HG03565 (cell line): ENCODE measurements around the gene ZNF236.

Experiments
- ATAC-seq: cut with Tn5 transposase; IDR thresholded peaks from one replicate; pipeline ENCODE4 v1.9.1; 2021; ENCODE audit warnings: mild to moderate bottlenecking, moderate library complexity; ENCODE audit not compliant: unreplicated experiment

The ZNF236 gene

DNA sequence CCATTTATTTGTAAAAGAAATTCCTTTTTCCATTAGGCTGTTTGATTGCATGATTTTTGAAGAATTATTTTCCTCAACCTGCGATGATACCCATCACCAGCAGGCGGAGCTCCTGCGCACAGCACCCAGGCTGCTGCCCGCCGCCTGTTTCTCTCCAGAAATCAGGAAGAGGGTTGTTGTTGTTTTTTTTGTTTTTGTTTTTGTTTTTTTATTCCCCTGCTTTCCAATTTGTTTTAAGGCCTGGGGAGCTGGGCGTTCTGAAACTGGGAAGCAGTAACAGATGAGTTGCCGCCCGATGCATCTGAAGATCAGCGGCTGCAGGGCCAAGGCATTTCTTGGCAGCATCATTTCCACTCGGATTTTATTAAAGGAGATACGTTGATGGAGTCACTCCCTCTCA is 178.2 kb downstream of the ZNF236 start:
- no peak for ATAC-seq

DNA sequence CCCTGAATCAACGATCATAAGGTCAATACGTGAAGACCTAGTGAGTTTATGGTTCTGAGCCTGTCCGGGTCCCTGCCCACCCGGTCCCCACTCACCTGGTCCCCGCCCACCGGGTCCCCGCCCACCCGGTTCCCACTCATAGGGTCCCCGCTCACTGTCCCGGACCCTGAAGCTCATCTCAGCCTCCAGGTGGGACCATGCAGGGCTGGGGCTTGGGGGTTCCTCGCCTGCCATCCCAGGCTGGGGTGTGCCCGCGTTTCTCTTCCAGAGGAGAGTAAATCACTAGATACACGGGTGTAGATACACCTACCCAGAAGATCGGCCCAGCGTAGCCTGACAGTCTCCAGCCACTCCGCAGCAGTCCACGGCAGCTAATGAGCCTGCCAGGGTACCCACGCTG is 178.7 kb downstream of the ZNF236 start:
- no peak for ATAC-seq

DNA sequence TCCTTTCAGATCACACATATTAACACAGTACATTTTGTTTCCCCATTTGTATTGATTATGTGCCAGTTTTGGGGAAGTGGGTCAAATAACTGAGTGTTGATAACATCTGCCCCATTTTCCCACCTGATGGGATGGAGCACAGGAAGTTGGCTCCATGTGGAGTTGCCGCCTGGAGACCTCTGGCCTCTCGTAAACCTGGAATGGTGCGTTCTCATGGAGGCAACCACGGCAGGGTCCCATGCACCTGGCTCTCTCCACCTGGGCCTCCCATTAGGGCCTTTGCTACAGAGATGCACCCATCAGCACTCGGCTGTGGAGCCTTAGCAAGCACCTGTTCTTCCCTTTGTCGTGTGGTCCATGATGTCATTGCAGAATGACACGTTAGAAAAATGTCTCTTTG is 179.6 kb downstream of the ZNF236 start:
- ATAC-seq: no peak

DNA sequence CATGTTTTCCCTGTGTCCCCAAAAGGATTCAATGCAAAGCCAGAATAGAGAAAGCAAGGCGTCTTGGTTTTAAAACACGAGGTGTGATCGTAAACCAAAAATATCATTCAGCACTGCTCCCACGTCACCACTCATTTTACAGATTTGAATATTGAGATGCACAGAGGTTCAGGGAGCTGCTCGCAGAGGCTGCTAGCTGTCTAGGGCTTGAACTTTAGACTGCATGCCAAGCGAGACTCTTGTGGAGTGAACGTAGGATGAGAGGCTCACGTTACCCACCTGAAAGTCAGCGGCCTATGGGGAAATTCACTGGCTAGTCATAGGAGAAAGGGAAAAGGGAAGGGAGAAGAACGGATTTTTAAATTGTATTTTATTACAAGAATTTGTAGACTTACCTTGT is 180.1 kb downstream of the ZNF236 start:
- ATAC-seq: no peak

DNA sequence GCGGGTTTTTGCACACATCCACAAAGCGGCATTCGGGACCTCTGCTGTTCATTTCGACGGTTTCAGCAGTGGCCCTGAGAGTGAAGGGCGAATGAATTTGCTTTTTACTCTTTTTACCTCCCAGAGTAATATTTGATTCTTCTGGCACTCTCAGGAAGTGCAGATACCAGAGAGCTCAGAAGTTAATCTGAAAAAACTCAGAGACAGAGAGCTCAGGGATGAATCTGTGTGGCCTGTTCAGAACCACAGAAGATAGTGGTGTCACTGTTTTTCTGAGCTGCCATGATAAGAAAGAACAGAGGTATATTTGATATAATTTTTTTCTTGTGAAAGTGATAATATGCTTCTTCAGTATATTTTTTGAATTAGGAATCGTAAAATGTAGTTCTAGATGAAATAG is 181.0 kb downstream of the ZNF236 start:
- no peak for ATAC-seq

DNA sequence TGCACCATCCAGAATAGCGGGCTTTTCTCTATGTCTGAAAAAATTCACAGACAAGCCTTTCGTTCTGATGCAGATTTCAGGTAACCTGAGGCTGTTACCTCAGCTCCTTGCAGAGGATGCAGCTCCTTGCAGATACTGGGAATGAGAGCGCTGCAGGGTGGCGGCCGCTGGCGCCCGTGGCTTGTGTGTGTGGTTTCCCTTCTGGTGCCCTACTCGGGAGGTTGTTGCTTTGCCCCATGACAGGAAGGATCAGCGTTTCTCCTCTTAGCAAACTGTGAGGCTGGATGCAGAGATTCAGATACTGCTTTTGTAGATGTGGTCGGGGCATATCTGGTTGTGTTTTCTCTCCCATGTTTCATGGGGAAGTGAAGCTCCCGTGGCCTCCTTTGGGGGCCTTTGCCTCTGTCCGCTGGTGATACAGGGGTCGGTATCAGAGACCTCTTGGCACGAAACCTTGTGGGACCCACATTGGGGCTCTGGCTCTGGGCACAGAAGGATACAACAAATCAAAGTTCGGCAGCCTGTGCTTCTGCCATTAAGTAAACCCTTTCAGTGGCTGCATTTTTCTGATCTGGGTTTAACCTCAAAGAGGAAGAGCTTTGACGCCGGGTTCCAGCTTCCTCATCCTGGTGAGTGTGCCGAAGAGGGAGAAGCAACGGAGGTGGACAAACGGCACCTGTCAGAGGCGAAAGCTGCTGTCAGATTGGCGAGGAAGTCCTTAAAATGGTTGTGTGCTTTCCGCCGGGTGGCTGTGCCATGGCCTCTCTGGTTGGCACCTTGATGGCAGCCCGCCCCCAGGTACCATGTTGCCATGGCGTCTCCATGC is 182.4 kb downstream of the ZNF236 start:
- ATAC-seq: no peak

DNA sequence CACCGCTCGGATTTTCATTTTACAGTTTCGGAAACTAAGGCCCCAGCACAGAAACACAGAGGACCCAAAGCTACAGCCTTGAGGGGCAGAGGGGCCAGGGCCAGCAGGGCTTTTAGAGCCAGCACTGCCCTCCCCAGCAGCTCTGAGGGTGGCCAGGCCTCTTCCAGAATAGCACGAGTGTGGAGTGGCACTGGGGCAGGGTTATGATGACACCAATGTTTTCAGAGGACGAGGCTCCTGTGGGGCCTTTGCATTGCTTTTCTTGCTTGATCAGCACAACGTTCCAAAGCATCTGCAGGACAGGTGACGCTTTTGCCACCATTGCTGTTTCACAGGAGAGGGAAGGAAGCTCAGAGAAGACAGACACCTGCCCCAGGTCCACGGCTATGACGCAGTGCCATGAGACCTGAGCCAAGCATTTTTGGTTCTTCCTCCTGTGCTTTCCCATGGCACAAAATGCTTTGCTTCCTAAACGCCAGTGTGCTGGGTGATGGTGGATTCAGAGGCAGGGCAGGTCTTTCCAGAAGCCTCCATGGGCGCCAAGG is 183.4 kb downstream of the ZNF236 start:
- no peak for ATAC-seq

DNA sequence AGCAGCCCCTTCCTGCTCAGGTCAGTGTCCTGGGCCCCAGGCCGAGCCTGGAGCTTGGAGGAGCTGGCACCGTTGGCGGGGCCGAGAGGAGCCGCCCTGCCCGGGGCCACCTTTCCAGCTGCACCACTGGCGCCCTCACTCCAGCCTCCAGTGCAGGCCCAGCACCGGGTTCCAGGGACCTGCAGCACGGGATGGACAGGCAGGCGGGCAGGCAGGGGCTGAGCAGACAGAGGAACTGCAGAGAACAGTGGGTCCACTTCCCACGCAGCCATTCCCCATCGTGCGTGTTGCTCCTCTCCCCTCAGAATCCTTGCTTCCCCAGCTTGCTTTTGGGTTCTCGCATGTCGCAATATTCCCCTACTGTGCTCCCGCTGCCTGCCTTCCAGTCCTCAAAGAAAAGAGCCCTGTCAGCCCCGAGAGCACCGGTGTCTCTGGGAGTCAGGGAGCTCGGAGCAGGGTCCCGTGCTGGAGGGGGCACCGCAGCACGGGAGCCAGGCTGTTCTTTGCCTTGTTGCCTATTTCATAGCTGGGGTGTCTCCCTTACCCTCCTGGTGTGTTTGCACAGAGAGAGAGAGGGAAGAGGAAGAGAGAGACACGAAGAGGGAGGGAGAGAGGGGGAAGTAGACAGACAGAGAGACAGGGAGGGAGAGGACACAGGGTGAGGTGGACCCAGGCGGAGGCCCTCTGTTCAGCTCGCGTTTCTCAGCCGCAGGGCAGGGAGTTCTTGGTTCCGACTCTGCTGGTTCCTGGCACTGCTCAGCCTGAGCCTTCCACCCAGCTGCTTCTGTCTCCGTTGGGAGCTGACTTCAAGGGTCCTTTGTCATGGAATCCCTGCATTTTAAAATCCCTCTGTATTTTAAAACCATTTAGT is 184.2 kb downstream of the ZNF236 start:
- no peak for ATAC-seq

DNA sequence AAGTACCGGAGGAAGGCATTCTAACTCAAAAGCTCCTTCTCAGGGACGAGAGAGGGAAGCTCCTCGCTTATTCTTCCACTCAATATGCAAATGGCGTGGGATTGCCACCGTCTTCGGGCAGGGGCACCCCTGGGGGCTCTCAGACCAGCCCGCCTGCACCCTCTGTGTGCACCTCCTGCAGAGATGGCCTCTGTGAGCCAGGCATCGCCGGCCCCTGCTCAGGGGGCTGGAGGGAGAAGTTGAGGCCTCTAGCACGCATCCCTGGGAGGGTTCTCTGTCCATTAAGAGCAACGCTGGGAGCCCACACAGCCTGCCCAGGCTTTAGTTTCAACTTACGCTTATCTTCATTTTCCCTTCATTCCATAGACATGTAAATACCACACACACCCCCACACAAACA is 184.9 kb downstream of the ZNF236 start:
- no peak for ATAC-seq

DNA sequence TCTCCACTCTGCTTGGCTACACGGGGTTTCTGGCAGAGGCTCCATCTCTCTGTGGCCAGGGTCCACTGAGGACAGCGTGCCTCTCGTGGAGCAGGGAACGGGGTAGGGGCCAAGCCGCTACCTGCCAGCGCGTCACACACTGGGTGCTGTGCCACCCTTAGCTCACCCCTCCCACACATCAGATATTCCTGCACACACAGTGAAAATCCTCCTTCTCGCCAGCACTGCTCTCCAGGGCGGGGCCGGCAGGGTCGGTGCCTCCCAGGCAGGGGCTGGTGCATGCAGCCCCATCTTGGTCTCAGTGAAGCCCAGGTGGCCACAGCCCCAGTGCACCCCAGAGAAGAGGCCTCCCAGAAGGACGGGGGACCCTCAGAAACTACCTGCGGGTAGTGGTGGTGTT is 185.6 kb downstream of the ZNF236 start:
- no peak for ATAC-seq

DNA sequence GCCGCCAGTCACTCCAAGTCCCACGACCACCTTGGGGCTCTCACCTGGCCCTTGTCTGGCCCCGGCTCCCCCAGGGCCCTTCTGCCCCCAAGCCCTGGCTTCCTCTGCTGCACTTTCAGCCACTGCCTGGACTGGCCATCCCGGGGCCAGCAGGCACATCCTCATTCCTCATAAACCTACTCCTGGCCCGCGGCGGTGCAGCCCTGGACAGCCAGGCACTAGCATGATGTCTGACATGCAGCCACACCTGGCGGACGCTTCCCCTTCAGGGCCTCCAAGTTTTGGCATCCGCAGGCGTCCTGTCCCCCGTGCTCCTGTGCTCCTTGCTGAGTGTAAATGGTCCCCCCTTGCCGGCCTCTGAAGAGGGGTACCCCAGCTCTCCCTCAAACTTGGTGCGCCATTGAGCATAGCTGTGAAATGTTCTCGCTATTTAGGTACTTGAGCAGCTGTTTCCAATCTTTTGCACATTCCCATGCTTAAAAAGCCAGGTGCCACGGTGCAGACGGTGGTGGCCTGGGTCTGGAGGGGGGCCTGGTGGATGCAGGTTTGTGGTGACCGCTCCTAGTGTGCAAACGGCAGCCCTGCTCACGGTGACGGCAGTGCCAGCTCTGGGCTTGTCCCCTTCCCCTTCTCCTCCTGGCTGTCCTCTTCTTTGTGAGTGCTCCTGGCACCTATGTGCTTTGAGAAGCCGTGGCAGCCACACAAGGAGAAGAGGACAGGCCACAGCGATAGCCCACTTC is 186.4 kb downstream of the ZNF236 start:
- ATAC-seq: no peak

DNA sequence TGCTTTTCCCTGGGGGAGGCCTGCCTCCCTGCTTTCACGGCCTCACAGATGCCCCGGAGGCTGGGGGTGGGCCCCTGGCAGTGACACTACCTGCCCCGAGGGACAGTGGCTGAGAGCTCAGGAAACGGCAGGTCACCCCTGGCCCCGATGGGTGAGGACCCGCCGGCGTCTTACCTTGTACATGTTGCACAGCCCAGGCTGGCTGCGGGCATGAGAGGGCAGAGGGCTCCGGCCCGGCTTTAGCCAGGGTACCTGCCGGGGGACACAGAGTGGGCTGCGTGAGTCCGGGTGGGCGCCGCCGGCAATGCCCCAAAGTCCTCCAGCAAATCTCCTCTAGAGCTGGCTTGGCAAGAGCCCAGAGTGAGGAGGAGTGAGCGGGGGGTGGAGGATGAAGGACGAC is 187.3 kb downstream of the ZNF236 start:
- no peak for ATAC-seq

DNA sequence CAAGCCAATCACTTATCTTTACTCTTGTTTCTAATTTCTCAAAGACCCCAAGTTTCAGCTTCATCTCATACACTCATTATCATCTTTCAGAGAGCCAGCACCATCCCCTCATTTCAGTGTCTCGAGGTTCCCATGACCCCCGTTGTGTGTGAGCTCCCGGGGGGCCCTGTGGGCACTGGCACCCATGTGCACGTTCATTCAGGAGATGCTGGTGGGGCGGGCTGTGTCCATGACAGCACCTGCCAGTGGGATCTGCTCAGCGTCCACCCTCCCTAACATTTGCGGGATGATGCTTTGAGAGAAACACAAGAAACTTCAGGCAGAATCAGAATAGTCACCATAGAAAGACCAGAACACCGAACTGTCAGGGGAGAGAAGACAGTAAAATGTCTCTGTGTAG is 189.8 kb downstream of the ZNF236 start:
- no peak for ATAC-seq

DNA sequence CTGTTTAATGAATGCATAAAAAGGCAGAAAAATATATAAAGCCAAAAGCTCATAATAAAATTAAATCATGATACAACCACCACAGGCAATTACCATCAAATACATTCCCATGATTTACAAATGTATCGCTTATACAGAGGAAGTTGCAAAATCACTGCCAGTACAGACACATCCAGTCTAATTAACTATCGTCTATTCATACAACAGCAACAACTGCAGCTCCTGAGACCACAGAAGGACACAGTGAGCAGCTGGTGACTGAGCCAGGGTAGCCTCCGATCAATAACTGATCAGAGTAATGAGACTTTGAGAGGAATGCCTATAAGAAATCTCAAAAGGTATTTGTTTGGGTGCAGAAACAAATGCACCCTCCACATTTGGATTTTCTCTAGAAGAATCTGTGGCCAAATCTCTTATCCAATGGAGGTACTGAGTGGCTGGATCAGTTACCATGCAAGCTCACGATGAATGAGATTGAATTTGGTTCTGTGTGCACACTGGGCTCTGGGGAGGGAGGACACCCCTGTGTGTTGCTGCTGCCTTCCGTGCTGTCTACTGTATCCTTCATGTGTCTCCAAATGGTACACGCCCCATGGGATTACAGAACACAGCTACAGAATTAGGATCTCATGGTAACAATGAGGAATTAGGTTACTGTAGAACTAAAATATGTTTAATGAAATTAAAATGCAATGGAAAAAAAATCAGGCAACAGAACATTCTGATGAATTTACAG is 190.6 kb downstream of the ZNF236 start:
- ATAC-seq: no peak

DNA sequence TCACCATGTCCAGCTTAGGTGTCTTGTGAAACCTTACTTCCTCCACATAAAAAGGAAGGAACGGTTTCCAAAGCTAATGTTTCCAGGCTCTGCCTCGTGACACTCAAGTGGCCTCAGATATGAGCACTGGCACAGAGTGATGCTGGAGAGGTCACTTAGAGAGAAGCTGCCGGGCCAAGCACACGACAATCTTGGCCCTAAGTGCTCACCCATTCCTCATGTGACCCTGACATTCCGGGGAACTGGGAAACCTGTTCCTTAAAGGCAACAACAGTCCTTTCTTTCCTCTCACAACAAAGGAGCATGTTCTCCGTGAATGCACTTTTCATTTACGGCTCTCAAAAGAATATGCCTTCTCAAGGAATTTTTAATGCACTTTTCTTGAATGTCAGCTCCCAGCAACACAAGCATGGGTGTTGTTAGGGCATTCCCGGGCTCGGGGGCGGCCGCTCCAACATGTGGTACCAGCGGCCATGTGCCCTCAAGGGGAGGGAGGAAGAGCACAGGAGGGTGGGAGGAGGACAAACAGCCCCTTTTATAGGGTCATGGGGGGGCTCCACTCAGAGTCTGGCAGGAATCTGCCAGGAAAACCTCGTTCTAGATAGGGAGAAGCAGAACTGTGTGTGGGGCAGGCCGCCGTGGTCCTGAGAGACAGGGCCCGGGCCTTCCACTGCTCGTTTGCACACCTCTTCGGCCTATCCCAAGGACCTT is 191.6 kb downstream of the ZNF236 start:
- no peak for ATAC-seq

DNA sequence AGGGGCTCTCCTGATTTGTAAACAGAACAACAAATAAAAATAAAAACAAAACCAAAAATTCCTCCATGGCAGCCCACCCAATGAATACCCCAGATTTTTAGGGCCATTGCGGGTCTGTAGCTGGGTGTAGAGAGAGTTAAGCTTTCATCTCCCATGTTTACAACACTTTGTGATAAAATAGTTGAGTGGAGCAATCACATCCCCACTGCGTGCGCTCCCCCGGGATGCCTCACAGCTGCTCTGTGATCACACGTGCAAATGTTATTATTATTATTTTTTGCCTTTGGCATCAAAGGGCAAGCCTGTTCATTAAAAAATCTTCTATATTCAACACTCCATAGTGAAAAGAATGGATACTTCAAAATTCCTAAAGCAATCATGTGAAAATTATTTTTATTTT is 192.2 kb downstream of the ZNF236 start:
- no peak for ATAC-seq

DNA sequence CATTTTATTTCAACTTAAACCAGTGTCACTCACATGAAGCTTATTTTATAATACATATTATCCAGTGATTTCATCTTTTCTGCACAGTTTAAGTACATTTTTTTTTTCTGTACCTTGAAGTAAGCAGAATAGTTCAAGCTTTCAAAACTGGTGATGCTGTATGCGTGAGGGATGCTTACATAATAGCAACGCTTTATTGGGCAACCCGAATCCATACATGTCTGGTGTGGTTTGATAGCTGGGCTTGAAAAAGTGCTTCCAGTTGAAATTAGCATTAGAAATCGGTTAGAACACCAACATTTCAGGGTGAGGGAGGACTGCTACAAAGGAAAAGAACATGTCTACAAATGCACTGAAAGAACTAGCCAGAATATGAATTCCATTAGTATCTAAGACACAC is 192.8 kb downstream of the ZNF236 start:
- no peak for ATAC-seq

DNA sequence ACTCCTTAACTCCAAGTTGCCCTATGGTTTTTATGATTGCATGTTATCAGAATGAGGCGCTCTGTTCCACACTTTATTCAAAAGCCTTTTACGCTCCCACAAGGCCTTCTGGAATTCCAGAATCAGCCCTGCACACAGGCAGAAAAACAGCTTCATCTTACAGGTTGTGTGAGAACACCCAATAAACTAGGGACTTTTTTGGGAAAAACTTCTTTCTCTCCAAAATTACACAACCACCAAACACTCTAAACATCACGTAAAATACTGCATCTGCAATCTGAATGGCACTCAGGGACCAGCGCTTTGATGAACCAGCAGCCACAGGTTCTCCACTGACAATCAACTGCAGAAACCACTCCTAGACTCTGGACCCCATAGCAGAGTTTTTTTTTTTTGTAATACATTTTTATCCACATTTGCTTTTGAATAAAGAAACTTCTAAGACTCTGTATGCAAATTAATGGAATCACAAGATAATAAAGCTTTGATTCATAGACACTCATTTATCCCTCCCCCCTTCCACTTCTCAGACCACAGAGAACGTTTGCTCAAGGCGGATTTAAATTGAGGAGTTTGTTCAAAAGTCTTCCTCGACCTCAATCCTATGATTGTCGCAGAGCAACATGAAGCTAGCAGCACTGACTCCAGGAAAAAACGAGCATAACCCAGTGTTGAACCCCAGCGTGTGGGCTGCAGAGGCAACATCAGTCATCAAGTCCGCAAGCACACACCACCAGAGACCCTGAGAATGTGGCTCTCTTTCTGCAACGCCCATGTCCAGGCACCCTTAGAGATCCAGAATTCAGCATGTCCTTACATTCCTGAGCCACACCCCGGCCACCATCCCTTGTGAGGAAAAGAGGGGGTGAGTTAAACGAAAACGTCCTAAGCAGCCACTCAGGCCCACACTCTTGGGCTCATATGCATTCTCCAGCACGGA is 193.7 kb downstream of the ZNF236 start:
- ATAC-seq: no peak

DNA sequence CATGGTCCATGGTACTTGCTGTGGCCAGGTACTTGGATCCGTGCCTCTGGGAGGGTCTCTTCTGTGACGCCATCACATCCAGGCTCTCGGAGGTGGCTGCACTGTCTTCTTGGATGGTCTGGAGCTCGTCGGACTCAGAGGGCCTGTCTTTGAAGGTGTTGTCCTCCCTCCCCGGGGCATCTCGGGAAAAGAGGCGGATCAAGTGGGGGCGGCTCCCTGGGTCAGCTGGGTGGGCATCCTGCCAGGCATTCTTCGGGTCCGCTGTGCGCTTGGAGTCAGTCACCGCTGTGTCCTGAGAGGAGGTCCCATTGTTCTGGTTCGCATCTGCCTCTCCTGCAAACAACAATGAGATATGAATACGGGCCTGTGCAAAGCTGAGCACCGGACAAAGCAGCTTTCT is 194.6 kb downstream of the ZNF236 start:
- no peak for ATAC-seq
